ENCODE measurements around the gene ARHGDIA.

The ARHGDIA gene

DNA sequence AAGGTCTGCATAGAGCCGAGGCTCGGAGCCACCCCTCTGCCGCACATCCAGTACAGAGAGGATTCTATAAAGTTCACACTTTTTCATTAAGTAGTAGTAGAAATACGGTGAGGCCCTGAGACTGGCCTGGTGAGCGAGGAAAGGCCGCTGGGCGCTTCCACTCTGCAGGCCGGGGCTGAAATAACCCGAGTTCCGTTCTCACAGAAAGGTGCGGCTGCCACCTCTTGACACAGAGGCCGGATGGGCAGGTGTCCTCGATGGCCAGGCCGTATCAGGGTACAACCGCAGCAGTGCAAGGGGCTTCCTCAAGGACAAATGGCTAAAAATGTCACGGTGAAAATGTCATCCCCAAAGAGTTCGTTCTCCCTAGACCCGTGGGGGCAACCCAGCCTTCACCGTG lies 40.8 kb upstream of the ARHGDIA start:
- ATAC-seq (ENCODE audit: low read depth) = no peak
- Histone ChIP-seq H3K27me3 (ENCODE audit: insufficient read depth, poor library complexity, severe bottlenecking) (no peaks in the 10 kb centered on the region), H3K9me3 (ENCODE audit: severe bottlenecking) (no peaks in the 10 kb centered on the region), H3K27ac (ENCODE audit: poor library complexity, severe bottlenecking) (peak overlapping the region; percentile 46), H3K4me3 (ENCODE audit: severe bottlenecking) (peak overlapping the region; percentile 2), H3K36me3 (ENCODE audit: low read depth) (peaks cover 70% of the 10 kb centered on the region), H3K4me1 (ENCODE audit: insufficient read depth, poor library complexity, severe bottlenecking) (peaks cover 27% of the 10 kb centered on the region)
- no peak for TF ChIP-seq CTCF (IDR thresholded peaks at IDR 0.05; ENCODE audit: poor library complexity, severe bottlenecking)
- DNase-seq (ENCODE audit: low spot score) = no peak

- H3K4me1 ChIP-seq (ENCODE audit: insufficient read depth, poor library complexity, severe bottlenecking) = peaks cover 22% of the 10 kb centered on the region
- H3K4me3 ChIP-seq (ENCODE audit: severe bottlenecking) = peak within 1 kb of the TSS; percentile 99
- DNase-seq (ENCODE audit: low spot score) (peak; percentile 97), ATAC-seq (ENCODE audit: low read depth) (peak; percentile 85)
- no peaks in the 10 kb centered on the region for H3K9me3 ChIP-seq (ENCODE audit: severe bottlenecking)
- H3K27ac ChIP-seq (ENCODE audit: poor library complexity, severe bottlenecking) = peak within 1 kb of the TSS; percentile 58
- H3K36me3 ChIP-seq (ENCODE audit: low read depth) = peaks cover 76% of the 10 kb centered on the region
- no peak for TF ChIP-seq CTCF (IDR thresholded peaks at IDR 0.05; ENCODE audit: poor library complexity, severe bottlenecking)
- H3K27me3 ChIP-seq (ENCODE audit: insufficient read depth, poor library complexity, severe bottlenecking) = no peaks in the 10 kb centered on the region
Measured at GRCh38 chr17:81911277-81911961, 40.3 kb upstream of the ARHGDIA start, which contains the start of gene PCYT2. TSS of gene PCYT2 (minus strand) at chr17:81911399. CDS start at chr17:81911355, 44 bp downstream.

DNA sequence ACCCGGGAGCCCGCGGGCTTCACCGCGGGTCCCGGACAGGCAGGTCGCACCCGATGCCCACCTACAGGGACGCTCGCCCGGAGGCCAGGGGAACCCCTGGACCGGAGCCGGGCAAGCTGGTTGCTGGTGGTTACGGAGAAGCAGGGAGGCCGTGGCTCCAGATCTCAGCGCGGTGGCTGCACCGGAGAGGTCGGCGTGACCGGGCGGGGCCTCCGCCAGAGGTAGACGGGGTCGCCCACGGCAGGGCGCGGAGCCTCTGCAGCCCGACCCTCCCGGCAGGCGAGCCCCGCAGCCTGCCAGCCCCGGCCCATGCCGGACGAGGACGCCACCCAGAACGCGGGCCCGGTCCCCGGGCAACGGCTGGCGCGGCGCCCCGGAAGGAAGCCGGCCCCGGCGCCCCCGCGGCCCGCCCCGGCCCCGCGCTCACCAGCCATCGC lies 39.7 kb upstream of the ARHGDIA start:
- H3K27ac ChIP-seq (ENCODE audit: poor library complexity, severe bottlenecking) = peak overlapping the region; percentile 58
- no peak for TF ChIP-seq CTCF (IDR thresholded peaks at IDR 0.05; ENCODE audit: poor library complexity, severe bottlenecking)
- no peaks in the 10 kb centered on the region for H3K9me3 ChIP-seq (ENCODE audit: severe bottlenecking)
- H3K36me3 ChIP-seq (ENCODE audit: low read depth) = peaks cover 73% of the 10 kb centered on the region
- DNase-seq (ENCODE audit: low spot score) (no peak), ATAC-seq (ENCODE audit: low read depth) (no peak)
- no peaks in the 10 kb centered on the region for H3K27me3 ChIP-seq (ENCODE audit: insufficient read depth, poor library complexity, severe bottlenecking)
- H3K4me3 ChIP-seq (ENCODE audit: severe bottlenecking) = peak overlapping the region; percentile 99
- H3K4me1 ChIP-seq (ENCODE audit: insufficient read depth, poor library complexity, severe bottlenecking) = peaks cover 20% of the 10 kb centered on the region

DNA sequence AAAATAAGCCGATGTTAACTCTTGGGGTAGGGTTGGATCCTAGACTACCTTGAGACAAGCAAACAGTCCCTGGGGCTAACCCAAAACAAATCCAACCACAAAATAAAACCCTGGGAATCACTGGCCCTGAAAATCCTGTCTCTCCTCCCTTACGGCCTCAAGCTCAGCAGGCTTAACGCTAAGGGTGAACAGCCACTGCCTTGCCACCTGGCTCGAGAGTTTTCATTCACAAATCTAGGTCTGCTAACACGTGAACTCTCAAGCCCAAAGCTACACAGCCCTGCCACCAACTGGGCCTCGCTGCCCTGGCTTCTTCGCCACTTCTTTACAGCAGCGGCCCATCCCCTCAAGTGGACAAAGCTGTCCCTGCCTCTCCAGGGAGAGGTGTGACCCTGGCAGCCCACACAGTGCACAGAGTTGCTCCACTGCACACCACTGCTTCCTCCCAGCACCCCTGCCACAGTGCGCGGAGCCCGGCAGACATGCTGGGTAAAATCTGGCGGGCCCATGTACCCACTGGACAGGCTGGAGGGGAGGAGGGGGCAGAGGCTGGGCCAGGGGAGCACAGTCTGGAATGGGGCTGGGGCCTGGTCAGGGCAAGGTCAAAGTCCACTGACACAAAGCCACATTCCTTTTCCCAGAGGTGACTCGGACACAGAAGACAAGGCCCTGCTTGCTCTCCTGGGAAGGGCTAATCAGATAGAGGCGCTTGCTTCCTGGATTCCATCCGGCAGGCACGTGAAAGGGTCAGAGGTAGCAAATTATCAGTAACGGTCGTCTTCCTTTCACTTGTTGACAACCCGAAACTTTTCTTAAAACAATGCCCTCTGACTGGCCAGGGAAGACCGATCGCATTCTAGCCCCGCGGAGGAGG lies 39.1 kb upstream of the ARHGDIA start:
- no peaks in the 10 kb centered on the region for H3K9me3 ChIP-seq (ENCODE audit: severe bottlenecking)
- peak overlapping the region; percentile 58 for H3K27ac ChIP-seq (ENCODE audit: poor library complexity, severe bottlenecking)
- no peaks in the 10 kb centered on the region for H3K27me3 ChIP-seq (ENCODE audit: insufficient read depth, poor library complexity, severe bottlenecking)
- H3K36me3 ChIP-seq (ENCODE audit: low read depth) = peaks cover 69% of the 10 kb centered on the region
- ATAC-seq (ENCODE audit: low read depth) (no peak), DNase-seq (ENCODE audit: low spot score) (no peak)
- H3K4me3 ChIP-seq (ENCODE audit: severe bottlenecking) = peak overlapping the region; percentile 99
- no peak for TF ChIP-seq CTCF (IDR thresholded peaks at IDR 0.05; ENCODE audit: poor library complexity, severe bottlenecking)
- H3K4me1 ChIP-seq (ENCODE audit: insufficient read depth, poor library complexity, severe bottlenecking) = peaks cover 20% of the 10 kb centered on the region

Measured in RWPE2 (cell line).